ENCODE data around the gene KIF20B.

GRCh38 chr10:89700923-89701241 lies 508 bp upstream of the KIF20B start:
- TF ChIP-seq CTCF (IDR thresholded peaks at IDR 0.05) (no peak), POLR2A (IDR thresholded peaks at IDR 0.05) (no peak)

Measured in adrenal gland (tissue), 5 donors.